Right forelimb (tissue), 1 donor: ENCODE results near the gene MATK.
A peak's percentile ranks its signal among the peaks of the same experiment; 100 is the strongest.

ENCODE experiments used
- DNase-seq: peaks from one replicate; pipeline ENCODE4 v3.0.0-alpha.2; 2018

MATK gene

DNA sequence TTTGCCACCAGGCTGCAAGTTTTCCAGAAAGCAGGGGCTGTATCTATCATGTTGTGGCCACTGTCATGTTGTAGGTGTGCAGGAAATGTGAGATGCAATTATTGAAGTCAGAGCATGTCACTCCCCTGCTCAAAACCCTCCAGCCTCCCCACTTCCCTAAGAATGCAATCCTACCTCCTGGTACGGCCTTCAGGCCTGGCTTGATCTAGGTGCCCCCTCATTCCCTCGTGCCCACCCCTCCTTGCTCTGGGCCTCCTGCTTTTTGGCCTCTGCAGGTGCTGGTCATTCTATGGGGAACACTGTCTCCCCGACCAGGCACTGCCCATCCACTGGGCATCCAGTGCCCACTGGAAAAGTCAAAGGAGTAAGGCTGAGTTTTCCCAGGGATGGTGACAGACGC, 28.5 kb upstream of the MATK start:
- DNase-seq = no peak

DNA sequence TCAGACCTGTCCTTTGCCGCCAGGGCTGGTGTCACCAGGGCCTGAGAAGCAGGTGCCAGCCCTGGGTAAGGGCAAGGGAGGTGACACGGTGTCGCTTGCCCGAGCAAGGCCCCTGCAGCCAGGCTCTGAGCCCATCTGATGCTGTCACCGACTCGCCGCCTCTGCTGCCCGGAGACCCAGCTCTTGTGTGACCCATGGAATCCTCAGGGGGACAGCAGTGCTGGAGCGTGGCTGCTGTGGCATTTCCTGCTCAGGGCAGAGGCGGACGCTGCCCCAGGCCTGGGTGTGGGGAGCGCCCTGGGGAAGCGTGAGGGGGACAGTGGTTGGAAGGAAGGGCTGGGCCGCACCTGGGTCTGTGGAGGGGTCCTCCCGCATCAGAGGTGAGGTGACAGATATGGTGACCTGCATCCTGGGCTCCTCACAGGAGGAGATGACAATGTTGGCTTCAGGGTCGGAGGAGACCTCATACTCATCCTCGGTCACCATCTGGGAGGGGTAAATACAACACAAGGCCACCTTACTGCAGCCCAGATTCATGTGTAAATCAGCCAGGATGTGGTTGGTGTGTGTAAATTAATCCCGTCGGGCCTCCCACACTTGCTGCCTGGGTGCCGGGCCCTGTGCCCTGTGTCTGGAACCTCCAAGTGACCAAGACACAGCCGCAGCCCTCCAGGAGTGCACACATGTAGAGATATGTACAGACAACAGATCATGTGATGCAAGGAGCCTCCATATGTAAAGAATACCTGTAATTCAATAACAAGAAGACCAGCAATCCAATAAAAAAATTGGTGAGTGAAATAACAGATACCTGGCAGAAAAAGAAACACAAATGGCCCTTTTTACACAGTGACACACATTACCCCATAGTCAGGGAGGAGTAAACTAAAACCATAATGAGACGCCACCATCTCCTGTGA, 27.6 kb upstream of the MATK start:
- DNase-seq = no peak

DNA sequence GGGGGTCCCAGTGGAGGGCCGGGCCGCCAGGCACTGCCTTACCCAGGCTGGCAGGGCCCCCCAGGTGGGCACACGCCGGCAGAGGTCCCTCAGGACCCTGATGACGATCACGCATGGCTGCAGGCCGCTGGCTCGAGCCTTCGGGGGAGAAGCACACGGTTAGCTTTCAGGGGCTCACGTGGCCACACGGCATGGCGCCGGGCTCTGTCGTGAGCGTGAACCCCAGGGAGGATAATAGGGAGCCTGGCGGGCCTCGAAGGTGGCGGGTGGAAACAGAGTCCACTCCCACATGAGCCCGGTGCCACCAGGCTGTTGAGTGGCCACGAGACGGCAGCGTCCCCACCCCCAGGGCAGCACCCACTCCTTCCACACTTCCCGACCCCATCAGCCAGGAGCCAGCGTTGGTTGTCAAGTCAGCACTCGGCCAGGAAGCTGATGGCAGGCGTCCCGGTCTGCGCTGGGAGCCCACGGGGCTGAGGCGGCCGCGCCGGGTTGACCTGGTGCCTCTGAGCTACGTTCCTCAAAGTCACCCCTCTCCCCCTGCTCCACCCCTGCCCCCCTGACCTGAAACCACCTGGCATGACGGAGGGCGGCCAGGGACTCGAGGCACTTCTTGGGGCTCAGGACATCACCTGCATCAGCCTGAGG, 24.7 kb upstream of the MATK start:
- DNase-seq = no peak

DNA sequence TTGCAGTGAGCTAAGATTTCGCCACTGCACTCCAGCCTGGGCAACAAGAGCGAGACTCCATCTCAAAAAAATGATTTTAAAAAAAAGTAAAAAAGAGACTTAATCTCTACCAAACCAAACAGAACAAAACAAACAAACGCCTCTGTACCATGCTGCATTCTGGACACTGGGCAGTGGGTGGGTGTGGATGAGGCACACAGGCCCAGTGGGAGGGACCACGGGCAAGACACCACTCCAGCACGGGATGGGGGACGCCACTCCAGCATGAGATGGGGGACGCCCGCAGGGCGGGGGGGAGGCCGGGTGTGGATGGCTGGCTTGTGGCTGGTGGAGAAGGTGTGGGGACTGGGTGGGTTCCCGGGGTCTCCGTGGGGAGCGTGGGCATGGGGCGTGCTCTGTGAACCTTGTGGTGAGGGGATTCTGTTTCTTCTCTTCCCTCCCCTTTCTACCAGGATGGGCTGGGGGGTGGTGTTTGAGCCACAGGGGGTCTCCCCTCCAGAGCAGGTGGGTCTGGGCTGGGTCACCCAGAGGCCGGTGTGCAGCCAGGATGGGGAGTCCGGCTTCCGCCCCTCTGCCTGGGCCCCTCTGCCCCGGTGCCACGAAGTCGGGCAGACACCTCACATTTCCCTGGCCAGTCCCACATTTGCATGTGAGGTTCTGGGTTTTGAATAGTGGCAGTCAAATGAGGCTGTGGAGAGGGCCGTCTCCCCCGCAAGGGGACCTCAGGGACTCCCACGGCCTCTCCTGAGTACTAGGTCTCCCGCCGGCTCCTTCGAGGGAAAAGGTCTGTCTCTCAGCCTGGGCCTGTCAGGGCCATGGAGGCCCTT, 23.9 kb upstream of the MATK start:
- no peak for DNase-seq

DNA sequence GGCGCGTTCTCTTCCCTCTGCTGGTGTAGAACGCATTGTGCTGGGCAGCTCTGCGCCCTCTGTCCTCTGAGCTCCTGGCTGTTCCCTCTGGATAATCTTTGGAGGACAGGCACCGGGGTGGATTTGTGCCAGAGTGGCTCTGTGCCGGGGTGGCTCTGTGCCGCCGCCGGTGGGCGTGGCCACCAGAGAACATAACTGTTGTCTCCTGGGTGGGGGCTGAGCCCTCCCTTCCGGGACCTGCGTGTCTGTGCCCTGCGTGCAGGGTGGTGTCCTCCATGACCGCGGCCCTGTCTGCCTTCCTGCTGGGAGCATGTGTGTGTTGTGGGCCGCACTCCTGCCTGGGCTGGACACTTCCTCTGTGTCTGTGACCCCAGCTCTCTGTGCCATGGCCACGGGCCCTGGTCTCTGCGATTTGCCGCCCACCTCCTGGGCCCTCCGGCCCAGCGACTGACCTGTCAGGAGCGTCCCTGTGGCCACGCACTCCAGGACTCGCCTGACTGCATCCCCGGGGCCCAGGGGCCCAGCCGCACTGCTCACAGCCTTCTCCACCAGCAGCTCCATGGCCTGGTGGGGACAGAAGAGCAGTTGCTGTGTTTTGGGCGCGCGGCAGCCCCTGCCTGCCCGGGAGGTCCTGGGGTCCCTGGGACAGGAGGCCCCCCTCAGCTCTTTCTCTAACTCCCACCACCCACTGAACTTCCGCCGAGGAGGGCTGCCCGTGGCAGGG, 22.4 kb upstream of the MATK start:
- no peak for DNase-seq

DNA sequence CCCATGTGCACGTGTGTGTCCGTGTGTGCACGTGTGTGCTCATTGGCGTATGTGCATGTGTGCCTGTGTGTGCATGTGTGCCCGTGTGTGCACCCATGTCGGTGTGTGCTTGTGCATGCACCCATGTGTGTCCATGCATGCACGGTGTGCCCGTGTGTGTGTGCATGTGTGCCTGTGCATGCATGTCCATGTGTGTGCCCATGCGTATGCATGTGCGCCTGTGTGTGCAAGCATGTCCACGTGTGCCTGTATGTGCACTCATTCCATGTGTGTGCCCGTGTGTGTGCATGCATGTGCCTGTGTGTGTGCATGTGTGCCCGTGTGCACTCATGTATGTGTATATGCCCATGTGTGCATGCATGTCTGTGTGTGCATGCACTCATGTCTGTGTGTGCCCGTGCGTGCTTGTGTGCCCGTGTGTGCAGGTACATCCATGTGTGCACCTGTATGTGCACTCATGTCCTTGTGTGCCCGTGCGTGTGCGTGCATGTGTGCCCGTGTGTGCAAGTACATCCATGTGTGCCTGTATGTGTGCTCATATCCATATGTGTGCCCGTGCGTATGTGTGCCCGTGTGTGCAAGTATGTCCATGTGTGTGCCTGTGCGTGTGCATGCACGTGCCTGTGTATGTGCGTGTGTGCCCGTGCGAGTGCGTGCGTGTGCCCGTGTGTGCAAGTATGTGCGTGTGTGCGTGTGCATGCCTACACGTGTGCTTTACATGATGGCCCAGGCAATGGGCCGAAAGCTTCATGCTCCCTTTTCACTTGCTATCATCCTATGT, 21.6 kb upstream of the MATK start:
- DNase-seq = no peak

DNA sequence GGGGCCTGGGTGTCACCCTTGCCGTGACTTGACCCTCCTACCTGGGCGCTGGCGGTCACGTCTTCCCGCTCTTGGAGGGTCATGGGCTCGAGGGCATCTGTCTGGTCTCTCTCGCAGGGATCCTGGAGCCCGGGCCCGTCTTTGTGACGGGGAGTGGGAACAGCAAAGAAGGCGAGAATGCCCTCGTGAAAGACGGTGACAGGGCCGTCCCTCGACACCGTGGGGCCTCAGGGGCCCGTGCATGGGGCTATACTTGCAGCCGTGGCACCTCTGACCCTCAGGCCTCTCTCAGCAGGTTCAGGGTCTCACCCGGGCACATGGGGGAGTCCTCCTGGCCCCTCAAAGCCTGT, 20.9 kb upstream of the MATK start:
- no peak for DNase-seq

DNA sequence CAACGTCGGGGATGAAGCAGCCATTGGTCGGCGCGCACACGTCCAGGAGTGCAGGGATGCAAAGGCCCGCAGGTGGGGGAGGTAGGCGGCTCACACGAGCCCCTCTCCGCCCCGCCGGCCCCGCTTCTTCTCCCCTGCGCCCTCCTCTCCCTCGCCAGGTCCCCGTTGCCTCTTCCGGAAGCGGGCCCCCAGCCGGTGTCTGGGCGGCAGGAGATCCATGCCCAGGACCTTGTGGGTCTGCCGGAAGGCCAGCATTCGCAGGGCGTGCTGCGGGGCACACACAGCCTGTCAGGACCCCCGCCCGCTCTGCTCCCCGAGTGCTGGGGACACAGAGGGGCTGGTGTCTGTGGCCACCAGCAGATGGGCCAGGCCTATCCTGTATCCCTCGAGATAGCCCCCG, 19.7 kb upstream of the MATK start:
- DNase-seq = no peak

DNA sequence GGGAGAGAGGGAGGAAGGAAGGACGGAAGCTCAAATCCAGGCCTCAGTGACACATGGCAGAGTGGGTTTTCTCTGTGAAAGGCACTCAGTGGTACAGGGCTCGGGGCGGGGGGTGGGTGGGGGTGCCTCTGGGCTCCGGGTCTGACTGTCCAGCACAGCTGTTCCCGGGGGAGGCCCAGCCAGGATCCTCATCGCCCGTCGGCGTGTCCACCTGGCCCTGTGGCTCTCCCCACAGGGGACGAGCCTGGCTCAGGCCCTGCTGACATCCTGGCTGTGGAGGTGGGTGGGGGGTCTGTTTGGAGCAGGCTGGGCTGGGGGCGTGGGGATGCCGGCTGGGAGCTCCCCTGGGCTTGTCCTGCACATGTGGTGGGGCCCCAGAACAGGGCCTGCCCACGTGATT, 18.2 kb upstream of the MATK start:
- DNase-seq = no peak

DNA sequence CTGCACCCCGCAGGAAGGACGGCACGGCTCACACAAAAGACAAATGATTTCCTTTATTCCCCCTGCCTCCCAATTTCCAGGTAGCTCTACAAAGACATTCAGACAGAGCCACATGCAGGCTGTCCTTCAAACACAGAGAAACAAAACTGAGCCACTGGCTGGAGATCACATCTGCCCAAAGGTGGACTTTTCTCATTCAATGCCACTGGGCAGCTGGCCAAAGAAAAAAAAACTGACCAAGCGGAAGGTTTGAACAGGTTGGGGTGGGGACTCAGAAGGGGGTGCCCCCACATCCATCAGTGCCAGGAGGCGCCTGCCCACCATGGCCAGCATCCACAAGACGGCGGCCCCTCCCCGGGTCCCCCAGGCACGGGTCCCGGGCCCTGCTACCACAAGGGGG, 17.8 kb upstream of the MATK start:
- DNase-seq = no peak

DNA sequence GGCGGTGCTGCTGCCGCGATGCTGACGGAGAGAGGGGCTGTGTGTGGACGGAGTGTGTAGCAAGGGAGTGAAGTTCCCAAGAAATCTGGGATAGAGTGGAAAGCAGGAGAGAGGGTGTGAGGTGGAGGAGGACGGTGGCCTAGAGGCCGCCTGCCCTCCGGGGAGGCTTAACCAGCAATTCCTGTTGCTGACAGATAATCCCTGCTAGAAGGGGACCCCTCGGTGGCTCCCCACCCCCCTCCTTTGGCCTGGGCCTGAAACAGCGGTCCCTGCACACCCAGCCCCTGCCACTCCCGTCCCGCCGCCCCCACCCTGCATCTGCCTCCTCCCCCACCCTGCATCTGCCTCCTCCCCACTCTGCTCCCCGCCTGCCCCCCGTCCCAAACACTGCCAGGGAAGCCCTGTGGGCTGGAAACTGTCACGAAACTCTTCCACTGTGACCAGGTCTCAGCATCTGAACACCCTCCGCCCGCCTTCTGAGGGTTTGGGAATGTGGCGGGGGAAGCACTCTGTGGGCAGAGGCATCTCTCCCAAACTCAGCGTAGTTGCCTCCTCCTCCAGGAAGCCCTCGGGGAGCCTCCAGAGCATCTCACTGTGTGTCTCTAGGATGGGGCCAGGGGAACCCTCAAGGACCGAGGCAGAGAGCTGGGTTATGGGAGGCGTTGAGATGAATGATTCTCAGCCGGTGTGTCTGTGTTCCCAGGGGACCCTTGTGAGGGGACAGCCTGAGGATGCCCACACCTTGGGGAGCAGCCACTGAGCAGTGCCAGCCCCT, 17.1 kb upstream of the MATK start:
- DNase-seq = no peak

DNA sequence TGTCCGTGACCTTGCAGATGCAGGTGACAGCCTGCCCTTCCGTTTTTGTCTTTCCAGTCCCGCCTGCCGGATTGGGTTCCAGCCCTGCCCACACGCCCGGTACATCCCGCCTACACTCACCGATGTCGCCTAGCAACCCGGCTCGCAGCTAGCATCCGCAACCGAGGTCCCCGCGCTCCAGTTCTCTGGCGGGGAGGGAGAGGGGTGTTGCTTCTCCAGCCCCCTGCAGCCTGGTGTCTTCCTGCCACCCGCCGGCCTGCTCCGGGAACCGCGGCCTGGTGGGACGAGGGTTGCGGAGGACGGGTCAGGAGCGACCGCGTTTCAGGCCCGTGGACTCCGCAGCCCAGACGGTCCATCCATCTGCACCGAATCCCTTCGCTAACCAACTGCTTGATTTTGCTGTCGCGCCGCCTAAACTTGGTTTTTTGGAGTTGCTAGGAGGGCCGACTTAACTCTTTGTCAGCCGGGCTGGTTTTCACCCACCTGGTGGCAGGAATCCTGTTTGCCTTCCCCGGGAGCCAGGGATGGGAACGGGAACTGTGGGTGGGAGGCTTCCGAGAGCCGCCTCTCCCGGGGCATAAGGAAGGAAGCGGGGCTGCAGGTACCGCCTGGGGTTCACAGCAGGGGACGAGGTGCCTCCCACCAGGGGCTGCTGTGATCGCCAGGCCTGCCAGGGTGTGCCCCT, 15.4 kb upstream of the MATK start:
- DNase-seq = peak; percentile 77

DNA sequence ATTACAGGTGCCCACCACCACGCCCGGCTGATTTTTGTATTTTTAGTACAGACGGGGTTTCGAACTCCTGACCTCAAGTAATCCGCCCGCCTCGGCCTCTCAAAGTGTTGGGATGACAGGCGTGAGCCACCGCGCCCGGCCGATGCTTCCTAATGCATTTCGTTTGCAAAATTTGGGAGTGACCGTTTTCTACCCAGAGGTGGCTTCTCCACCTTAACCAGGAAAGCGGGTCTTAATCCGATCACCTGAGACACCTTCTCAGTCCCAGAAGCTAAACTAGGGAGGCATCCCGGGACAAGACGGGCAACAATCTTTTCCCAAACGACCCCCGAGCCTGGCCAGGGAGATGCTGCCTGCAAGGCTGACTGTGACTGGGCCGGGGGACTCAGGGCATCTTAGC, 14.8 kb upstream of the MATK start:
- no peak for DNase-seq

DNA sequence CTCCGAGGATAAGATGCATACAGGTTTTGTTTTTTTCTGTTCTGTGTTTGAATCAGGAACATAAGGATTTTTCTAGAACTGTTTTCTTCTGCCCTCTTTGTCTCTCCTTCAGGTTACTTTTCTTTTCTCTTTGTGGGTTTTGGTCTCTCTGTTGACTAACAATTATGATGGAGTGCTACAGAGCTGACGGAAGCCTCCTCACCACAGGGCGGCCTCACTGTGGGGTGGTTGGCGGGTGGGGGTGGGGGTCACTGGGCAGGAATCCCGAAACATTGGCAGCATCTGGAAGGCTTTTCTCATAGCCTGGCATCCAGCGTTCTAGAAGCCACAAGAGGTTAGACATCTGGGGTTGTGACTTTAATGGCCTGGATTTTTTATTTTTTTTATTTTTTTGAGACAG, 12.0 kb upstream of the MATK start:
- no peak for DNase-seq

DNA sequence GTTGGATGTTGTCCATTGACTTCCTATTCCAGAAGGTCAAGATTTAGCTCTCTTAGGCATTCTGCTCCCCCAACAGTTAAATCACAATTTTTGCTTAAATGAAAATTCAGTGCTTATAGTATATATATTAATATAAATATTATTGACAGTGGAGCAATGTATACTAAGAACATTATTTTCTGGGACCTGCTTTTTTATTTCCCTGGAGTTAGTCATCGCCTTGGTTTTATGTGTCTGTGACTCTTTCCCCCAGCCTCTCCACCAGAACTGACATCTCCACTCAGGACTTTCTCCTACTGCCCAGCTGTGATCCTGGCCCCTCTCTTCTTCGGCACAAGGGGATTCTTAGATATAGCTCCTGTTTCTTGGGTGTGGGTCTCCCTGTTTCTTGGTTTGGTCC, 10.2 kb upstream of the MATK start:
- DNase-seq = no peak

DNA sequence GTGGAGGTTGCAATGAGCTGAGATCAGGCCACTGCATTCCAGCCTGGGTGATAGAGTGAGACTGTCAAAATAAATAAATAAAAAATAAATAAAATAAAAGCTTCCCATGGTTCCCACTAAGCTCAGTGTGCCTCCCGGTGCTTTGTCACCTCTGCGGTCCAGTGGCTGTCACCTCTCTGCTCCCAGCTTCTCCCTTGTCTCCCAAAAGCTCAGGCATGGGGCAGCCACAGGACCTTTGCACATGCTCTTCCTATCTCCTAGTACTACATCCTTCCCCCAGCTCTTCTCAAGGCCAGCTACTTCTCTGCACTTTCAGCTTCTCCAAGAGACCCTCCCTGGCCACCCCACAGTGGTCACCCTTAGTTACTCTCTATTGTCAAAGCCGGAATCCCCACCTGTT, 7.6 kb upstream of the MATK start:
- no peak for DNase-seq

DNA sequence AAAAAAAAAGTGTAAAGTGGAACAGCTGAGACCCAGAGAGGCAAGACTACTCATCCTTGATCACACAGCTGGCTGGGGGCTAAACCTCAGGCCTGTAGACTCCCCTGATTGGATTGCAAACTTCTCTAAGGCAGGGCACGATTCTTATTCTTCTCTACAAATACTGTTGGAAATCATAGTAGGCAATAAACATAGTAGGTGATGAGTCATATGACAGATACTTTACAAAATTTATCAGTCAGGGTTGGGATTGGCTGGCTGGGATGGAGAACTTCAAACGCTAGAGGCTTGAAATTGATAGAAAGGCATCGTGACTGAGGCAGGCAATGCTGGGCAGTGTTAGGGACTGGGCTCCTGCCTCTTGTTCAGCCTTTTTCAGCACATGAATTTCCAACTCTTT, 5.9 kb upstream of the MATK start:
- no peak for DNase-seq

DNA sequence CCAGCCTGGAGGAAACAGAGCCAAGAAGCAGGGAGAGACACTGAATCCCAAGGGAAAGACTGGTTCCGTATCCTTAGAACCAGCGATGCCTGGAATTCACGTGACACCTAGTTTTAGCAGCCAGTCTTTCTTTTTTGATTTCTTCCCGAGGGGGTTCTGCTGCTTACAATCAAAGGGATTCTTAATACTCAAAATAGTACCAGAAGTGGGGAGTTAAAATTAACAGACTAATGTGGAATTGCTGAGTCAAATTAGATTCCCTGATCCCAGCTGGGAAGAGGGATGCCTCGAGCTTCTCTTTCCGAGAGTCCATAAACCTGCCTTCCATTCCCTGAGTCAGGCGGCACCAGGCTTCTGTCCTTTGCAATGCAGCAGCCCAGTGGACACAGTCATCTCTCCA, 4.8 kb upstream of the MATK start:
- DNase-seq = no peak

DNA sequence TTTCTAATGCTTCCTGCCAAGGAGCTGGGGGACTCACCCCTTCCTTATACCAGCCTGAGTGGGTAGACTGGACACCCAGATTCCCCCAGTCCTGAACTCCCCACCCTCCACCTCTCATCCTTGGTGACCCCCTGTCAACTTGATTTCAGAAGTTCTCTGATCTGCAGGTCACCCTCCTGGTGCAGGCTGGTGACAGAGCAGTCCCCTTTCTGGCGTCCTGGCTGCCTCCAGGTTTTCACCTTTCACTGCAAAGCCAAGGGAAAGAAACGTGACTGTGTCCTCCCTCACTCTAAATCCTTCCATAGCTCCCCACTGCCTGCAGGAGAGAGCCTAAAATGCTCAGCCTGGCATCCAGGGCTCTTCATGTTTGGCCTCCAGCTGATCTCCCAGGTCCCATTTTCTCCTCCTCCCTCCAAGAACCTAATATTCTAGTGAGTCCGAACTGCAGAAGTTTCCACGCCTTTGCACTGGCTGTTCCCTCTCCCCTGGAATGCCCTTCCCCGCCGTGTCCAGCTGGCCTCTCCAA, 4.1 kb upstream of the MATK start:
- DNase-seq = no peak

DNA sequence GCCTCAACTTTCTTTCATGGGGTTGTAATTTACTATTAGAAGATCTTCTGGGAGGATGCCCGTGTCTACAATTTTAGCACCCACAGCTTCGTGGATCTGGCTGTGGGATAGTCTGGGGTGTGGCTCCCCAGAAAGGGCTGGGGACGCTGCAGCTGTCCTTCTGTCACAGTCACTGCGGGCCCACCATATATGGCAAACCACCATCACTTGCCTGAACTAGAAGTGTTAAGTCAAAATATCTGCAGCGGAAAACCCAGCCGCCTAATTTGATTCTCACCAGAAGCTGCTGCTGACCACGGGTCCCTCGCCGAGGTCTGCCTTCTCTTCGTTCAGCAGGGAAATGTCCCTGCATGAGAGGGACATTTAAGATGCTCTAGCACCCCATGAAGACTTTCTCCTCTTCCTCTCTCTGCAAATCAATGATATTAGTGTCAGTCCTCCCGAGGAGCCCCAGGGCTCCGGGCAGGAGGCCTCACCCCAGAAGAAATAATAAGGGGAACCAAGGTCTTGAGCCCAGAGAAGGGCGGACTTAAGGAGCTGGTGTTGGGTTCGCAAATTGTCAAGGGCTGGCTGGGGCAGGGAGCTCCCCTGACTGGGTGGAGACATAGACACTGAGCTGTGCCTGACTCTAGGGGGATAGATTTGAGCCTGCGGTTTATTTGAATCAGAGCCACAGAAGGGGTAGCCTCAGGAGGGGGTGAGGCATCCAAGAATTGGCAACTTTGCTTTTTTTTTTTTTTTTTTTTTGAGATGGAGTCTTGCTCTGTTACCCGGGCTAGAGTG, 3.0 kb upstream of the MATK start:
- DNase-seq = no peak
